Measurements from ENCODE around the gene ROPN1.
"Not testable (repeated sequence)": the region's sequence is repeated elsewhere in the genome, so short reads cannot be mapped to it uniquely, and the experiment has no call there.

The ROPN1 gene

DNA sequence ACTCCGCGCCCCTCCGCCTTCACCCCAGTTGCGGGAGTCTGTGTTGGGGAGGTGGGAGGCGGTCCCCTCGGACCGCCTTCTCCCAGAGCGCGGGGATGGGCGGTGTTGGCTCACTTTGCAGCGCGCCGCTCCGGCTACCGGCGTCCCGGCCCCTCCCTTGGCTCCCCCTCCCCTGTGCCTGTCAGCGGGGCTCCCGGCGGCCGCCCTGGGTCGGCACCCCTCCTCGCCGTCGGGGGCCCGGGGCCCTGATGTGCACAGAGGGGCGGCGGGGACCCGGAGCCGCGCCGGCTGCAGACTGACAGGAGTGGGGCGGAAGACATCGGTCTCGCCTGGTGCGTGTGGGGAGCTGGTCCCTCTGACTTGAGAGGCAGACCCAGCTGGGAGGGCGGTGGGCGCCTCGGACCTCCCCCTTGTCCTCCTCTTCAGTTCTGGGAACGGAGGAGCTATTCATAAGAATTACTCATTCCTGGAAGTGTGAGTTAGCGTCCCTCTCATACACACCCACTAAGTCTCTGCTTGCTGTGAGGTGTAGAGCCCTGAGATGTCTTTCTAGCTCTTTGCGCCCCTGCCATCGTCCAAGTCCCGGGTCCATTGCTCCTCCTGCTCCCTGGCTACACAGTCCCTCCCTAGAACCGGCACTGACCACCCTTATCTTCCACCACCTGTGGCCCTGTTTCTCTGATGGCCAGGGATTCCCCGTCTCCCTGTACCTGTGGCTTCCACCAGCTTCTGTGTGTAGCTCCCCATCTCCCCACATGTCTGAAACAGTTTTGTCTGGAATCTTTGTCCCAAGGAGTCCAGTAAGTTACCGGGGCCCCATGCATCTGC lies 42.3 kb upstream of the ROPN1 start:
- TF ChIP-seq, protein P1, sequence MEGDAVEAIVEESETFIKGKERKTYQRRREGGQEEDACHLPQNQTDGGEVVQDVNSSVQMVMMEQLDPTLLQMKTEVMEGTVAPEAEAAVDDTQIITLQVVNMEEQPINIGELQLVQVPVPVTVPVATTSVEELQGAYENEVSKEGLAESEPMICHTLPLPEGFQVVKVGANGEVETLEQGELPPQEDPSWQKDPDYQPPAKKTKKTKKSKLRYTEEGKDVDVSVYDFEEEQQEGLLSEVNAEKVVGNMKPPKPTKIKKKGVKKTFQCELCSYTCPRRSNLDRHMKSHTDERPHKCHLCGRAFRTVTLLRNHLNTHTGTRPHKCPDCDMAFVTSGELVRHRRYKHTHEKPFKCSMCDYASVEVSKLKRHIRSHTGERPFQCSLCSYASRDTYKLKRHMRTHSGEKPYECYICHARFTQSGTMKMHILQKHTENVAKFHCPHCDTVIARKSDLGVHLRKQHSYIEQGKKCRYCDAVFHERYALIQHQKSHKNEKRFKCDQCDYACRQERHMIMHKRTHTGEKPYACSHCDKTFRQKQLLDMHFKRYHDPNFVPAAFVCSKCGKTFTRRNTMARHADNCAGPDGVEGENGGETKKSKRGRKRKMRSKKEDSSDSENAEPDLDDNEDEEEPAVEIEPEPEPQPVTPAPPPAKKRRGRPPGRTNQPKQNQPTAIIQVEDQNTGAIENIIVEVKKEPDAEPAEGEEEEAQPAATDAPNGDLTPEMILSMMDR (IDR thresholded peaks at IDR 0.05; ENCODE audit: insufficient read depth, low read length, poor library complexity, severe bottlenecking), result no peak
- no peaks in the 10 kb centered on the region for H3K36me3 ChIP-seq (ENCODE audit: control insufficient read depth, insufficient read depth, low read length)
- H3K27me3 ChIP-seq (replicated peaks; ENCODE audit: control insufficient read depth, insufficient read depth, low read length), result no peaks in the 10 kb centered on the region; the same call in none of the 2 replicates
- DNase-seq (ENCODE audit: extremely low read depth, insufficient read length), result peak; percentile 6
- H3K4me3 ChIP-seq (replicated peaks; ENCODE audit: low read depth, low read length), result no peak overlapping the region

- peak; percentile 7 for DNase-seq (ENCODE audit: extremely low read depth, insufficient read length)
- no peaks in the 10 kb centered on the region for H3K36me3 ChIP-seq (ENCODE audit: control insufficient read depth, insufficient read depth, low read length)
- peak within 1 kb of the TSS; percentile 33 for H3K4me3 ChIP-seq (replicated peaks; ENCODE audit: low read depth, low read length)
- TF ChIP-seq, protein P1 (IDR thresholded peaks at IDR 0.05; ENCODE audit: insufficient read depth, low read length, poor library complexity, severe bottlenecking), result no peak
- no peaks in the 10 kb centered on the region; the same call in none of the 2 replicates for H3K27me3 ChIP-seq (replicated peaks; ENCODE audit: control insufficient read depth, insufficient read depth, low read length)
Measured at GRCh38 chr3:124033360-124034015, 41.6 kb upstream of the ROPN1 start, which contains the start of gene KALRN. TSS of gene KALRN (plus strand) at chr3:124033369.

- TF ChIP-seq, protein P1 (IDR thresholded peaks at IDR 0.05; ENCODE audit: insufficient read depth, low read length, poor library complexity, severe bottlenecking), result peak; percentile 74
- Histone ChIP-seq H3K4me3 (replicated peaks; ENCODE audit: low read depth, low read length) (peak overlapping the region; percentile 33), H3K27me3 (replicated peaks; ENCODE audit: control insufficient read depth, insufficient read depth, low read length) (no peaks in the 10 kb centered on the region; the same call in 1 of the 2 replicates), H3K36me3 (ENCODE audit: control insufficient read depth, insufficient read depth, low read length) (no peaks in the 10 kb centered on the region)
- peak; percentile 49 for DNase-seq (ENCODE audit: extremely low read depth, insufficient read length)
Measured at GRCh38 chr3:124032881-124033359, 41.0 kb upstream of the ROPN1 start.

DNA sequence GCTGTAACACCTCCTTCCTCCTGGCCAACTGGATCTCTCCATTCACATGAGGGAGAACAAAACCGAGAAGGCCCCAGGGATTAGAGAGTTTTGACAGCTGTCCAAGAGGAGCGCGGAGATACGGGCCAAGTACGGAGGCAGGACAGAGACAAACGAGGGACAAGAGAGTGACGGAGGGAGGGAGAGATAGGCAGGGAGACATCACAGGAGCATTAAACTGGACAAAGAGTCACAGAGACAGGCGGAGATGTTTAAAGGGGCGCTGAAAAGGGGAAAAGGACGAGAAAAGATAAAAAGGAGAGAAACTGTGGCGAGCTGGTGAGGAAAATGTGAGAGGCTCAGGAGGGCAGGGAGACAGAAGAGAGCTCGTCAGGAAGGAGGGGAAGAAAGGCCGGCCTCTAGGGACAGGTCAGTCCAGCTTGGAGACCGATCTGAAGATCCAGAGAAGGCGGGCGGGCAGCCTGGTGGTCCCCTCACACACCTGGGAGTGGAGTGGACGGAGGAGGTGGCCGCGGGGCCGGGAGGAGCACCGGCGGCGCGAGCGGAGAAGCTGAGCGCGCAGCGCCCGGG lies 40.5 kb upstream of the ROPN1 start:
- Histone ChIP-seq H3K4me3 (replicated peaks; ENCODE audit: low read depth, low read length) (peak overlapping the region; percentile 33), H3K27me3 (replicated peaks; ENCODE audit: control insufficient read depth, insufficient read depth, low read length) (no peaks in the 10 kb centered on the region; the same call in 1 of the 2 replicates), H3K36me3 (ENCODE audit: control insufficient read depth, insufficient read depth, low read length) (no peaks in the 10 kb centered on the region)
- TF ChIP-seq, protein P1 (IDR thresholded peaks at IDR 0.05; ENCODE audit: insufficient read depth, low read length, poor library complexity, severe bottlenecking), result no peak
- no peak for DNase-seq (ENCODE audit: extremely low read depth, insufficient read length)

- no peak for DNase-seq (ENCODE audit: extremely low read depth, insufficient read length)
- H3K36me3 ChIP-seq (ENCODE audit: control insufficient read depth, insufficient read depth, low read length), result no peaks in the 10 kb centered on the region
- TF ChIP-seq, protein P1 (IDR thresholded peaks at IDR 0.05; ENCODE audit: insufficient read depth, low read length, poor library complexity, severe bottlenecking), result no peak
- H3K27me3 ChIP-seq (replicated peaks; ENCODE audit: control insufficient read depth, insufficient read depth, low read length), result no peaks in the 10 kb centered on the region
- no peak overlapping the region for H3K4me3 ChIP-seq (replicated peaks; ENCODE audit: low read depth, low read length)
Measured at GRCh38 chr3:124026516-124026915, 34.6 kb upstream of the ROPN1 start.

- DNase-seq (ENCODE audit: extremely low read depth, insufficient read length); H3K27me3 ChIP-seq (replicated peaks; ENCODE audit: control insufficient read depth, insufficient read depth, low read length); H3K36me3 ChIP-seq (ENCODE audit: control insufficient read depth, insufficient read depth, low read length); H3K4me3 ChIP-seq (replicated peaks; ENCODE audit: low read depth, low read length): not testable (repeated sequence)
Measured at GRCh38 chr3:124023531-124023930, 31.6 kb upstream of the ROPN1 start.
